Measurements from ENCODE around the gene SIAH2.

The SIAH2 gene

DNA sequence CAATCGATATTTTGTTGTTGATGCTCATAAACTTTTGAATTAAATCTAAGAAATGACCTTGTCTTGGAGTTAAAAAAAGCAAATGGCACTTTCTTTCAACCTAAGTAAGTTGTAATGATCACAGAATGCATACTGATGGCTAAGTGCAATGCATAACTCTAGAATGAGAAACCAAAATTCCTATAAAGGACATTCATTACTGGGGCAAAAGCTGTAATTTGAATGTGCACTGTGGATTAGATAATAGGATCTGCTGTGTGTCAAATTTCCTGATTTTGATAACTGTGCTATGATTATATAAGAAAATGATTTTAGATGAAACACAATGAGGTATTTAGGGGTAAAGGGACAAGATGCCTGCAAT lies 14.3 kb downstream of the SIAH2 start:
- DNase-seq (ENCODE audit: low read depth) = no peak

DNA sequence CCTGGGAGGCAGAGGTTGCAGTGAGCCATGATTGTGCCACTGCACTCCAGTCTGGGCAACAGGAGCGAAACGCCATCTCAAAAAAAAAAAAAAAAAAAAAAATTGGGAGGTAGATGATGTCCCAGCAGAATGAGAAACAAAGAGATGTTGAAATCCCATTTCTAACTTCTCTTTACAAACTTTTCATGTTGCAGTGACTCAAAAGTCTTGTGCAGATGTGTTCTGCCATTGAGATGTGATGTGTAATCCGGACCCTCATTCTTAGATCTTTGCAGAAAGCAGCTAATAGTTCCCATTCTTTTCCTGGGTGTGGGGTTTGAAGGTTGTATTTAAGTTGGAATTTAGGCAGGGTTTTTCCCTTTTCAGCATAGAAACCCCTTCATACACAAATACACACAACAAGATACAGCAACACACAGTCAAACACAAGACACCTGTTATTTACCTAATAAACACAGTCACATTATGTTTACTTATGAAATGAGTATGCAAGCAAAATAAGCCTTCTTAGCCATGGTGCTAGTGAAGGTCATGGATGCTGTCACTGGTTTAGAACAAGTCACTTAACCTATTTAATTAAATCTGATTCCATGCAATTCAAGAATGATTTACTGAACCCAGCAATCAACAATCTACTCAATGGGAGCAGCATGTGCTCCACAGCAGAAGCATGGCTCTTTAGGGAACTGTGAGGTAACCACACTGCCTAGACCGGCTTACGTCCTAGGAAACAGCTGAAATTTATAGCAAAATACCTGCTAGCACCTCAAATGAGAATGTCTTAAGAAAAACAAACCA lies 14.9 kb downstream of the SIAH2 start:
- DNase-seq (ENCODE audit: low read depth) = no peak

DNA sequence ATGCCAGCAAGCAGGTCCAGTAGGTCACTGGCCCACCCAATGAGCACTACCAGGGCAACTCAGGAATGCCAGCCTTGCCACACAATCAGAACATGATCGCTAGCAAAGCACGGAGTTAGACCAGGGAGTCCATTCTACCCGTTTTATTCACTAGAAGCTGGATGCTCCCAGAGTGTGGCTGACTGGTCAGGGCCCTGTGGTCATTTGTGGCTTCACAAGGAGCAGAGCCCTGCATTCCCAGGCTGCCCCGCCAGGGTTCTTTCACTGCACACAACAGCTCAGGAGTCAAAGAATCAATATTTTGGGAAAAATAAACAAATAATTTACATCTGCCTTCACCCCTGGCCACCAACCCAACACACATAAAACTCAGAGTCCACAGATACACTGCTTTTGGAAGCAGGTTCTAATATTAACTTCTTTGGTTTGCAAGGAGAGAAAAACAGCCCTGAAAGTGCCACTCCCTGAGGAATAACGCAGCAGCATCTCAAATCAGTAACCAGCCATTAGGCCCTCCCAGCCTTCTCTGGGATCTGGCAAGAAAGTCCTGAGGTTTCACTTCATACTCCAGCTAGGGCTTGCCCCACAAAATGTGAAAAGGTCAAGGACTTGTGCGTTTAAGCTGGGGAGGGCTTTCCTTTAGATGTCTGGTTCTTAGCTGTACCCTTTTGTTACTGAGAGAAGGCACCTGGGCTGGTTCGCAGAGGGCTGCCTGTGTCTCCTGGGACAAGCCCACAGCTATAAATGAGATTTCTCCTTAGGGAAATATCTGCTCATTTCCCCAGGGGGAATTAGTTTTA lies 16.0 kb downstream of the SIAH2 start:
- no peak for DNase-seq (ENCODE audit: low read depth)

DNA sequence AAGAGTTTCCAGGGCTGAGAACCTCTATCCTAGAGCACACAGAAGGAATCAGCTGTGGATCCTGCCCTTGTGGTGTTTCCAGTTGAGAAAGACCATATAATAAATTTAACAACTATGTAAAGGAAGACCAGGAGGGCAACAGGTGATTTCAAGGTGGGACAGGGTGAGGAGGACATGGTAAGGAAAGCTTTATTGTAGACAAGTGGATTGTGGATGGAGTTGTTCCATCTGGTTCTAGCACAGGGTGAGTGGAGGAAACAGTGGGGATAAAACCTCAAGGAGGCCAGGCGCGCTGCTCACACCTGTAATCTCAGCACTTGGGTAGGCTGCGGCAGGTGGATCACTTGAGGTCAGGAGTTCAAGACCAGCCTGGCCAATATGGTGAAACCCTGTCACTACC lies 17.1 kb downstream of the SIAH2 start:
- no peak for DNase-seq (ENCODE audit: low read depth)

DNA sequence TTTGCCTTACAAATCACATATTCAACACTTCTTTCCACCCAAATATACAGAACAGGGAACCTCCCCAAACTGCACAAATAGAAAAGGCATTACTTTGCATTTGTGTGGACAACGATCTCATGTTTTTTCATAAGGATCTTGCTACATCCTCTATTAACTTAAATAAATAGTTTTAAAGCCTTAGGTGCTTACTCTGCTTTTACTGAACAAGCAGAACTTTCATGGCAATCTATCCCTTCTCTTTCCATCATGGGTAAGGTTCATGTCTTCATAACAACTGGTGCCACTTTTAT lies 18.1 kb downstream of the SIAH2 start:
- DNase-seq (ENCODE audit: low read depth) = no peak

DNA sequence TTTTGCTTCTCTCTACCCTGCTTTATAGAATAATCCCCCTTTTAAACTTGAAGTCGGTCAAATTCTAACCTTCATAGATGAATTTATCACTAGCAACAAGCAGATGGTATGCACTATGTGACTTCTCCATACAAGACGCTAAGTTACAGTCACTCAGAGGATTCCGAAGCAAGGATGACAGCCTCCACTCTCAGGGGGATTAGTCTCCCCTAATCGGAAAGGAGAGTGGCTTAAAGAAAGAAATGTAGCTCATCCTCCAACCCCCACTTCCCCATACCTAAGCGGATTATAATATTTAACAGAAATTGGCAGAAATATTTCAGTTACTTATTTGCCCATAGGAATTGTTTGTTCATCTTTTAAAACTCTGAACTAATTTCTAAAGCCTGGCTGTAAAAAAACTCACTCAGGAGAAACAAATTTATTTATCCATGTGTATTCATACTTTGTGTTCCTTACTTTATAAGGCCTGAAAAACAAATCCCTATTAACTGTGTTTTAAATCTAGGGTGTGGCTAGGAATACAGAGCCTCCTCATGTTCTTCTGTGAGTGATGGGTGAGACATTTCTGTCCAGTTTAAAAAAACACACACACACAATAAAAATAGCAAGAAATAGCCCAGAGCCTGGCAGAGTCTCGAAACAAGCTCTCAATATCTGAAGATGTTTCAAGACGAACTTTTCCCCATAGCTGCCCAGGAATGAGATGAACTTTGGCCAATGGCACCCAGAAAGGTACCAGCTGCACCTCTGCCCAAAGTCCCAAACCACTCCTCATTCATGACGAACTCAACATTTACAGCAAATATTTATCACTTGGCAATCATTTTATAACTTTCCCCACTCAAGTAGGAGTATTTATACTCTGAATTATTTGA lies 18.7 kb downstream of the SIAH2 start:
- DNase-seq (ENCODE audit: low read depth) = no peak

DNA sequence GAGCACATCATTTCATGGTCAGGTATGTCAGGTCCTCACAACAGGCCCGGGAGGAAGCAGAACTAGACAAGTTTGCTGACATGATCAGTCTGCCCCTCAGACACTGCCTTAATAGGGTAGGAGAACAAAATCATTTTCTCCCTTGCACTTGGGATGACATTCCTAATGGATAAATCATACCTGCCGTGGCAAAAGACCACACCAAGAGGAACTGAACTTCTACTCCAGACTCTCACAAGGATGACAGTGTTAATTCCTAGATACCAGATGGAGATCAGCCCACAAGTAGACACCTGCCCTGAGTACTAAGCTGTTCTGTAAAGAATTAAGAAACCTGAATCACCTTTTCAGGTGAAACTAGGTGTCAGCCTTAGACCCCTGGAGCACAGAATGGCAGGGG lies 19.5 kb downstream of the SIAH2 start:
- DNase-seq (ENCODE audit: low read depth) = no peak

DNA sequence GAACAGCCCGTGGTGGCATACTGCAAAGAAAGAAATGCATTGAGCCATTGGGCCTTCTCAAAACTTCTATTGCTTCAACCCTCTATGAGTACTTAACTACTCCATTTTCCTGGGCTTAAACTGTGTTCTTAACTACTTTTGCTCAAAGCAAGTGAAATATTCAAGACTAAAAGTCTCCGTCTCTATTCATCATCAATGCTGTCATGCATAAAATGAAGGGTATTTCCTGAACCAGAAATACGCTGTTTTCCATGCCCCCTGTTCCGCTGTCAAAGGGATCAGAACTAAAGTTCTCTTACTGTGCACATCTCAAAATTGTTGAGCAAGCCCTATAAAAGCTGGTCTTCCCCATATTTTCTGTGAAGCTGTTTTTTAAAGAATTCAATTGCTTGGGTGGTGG lies 20.3 kb downstream of the SIAH2 start:
- no peak for DNase-seq (ENCODE audit: low read depth)

DNA sequence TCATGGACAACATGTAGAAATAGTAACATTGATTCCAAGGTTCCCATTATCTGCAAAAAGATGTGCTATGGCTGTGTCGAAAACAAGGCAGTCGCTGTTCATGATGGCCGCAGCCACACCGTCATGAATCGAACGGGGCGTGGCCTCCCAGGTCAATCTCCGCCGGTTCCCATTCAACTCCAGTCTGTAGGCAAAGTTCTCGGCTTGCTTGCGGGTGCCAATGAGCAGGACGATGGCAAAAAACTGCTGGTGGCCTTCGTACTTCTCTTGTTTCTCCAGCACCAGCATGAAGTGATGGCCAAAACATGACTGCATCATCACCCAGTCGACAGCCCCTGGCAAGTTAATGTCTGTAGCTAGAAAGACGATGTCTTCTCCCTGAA lies 20.8 kb downstream of the SIAH2 start:
- DNase-seq (ENCODE audit: low read depth) = no peak

DNA sequence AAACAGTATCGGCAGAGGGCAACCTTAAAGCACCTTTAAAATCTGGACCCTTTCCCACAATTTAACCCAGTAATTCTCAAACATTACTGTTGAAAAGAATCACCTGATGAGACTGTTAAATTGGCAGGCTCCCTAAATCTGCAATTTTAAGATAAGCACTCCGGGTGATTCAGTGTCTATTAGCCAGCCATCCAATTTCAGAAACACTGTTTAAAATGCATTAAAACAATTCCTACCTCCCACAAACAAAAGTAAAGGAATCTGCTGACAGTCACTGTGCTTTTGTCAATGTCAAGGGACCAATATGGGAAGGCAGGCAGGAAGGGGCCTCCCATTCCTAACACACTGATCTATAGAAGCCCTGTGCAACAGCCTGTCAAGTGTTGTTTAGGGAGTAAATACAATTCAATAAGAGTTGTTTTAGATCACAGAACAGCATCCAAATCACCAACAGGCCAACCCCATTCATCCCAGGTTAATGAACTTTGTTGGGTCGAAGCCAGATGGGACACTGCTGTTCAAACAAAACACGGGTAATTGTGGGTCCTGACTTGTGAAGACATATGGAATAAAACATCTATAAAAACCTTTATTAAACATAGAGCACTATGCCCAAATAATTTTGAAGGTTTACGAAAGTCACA lies 21.4 kb downstream of the SIAH2 start:
- DNase-seq (ENCODE audit: low read depth) = no peak

DNA sequence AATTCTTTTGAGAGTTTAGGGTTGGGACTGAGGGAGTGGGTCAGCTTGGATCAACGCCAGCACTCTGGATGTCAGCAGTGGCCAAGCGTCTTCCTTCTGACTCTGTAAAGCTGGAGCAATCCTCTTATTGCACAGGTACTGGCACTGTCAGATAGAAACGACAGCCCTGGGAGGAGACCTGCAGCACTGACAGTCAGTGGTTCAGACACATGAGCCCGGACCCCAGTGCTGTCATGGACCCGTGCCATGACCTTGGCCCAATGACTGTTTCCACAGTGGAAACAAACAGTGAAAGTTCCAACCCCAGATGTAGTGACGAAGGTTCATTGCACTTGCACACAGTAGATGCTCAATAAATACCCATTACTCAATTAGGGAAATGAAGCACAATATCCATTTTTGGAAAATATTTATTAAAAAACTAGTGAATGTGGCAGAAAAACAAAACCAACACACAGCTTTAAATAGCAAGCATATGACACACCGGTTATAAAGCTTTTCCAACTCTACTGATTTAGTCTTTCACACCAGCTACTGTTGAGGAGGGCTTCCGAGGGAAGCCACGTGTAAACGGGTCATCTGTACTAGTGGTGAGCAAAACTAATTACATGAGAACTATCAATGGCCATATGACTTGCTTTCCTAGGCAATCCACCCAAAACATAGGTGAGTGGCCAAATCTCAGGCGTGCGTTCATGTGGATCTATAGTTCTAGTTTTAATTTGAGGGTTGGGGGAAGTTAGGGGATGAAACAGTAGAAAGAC lies 22.1 kb downstream of the SIAH2 start:
- DNase-seq (ENCODE audit: low read depth) = no peak

DNA sequence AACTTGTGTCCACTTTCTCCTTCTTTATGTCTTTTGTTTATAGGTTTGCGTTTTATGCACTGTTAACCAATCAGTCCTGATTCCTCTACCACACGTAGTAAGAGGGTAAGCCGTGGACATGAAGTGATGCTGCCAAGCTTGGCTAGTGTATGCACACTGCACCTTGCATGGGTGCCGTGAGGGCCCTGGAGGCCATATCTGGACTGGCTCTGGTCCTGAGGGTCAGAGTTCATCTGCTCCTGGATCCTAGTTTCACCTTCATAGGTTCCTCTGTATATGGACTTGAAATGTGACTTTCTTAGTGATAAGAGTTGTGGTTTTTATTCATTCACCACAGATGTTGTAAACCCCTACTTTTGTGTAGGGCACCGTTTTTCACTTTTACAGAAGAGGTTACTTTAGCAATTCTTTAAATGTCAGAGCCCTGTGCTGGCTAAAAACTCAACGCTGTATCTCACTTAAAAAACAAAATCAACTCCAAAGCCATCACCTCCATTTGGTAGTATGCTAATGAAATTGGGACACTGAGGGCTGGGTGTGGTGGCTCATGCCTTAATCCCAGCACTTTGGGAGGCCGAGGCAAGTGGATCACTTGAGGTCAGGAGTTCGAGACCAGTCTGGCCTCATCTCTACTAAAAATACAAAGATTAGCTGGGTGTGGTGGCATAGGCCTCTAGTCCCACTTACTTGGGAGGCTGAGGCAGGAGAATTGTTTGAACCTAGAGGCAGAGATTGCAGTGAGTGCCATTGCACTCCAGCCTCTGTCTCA lies 22.9 kb downstream of the SIAH2 start:
- DNase-seq (ENCODE audit: low read depth) = no peak

DNA sequence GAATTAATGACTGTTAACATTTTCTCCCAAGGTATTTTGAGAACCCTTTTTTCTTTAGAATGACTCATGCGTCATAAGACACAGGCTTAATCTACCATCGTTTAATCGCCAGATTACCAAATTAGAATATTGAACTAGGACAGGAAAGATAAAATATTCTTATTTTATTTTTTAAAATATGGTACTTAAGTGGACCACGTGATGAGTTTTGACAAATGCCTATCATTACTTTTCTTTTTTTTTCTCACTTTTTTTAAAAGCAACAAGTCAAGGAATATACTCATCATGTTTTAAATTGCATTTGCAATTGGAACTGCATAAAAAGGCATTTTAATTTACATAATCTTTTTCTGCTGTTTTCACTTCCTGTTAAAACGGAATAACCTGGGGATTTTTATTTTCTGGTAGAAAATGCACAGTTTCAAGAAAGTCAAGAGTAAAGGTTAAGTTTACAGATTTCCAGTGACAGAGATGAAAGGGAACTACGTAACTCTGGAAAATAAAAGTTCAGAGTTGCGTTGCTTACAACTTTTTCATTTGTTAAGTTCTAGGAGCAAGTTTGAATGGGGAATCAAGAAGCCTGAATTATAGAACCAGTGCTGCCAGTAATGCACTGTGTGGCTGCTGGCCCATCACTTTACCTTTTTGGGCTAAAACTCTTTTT lies 23.6 kb downstream of the SIAH2 start:
- no peak for DNase-seq (ENCODE audit: low read depth)

DNA sequence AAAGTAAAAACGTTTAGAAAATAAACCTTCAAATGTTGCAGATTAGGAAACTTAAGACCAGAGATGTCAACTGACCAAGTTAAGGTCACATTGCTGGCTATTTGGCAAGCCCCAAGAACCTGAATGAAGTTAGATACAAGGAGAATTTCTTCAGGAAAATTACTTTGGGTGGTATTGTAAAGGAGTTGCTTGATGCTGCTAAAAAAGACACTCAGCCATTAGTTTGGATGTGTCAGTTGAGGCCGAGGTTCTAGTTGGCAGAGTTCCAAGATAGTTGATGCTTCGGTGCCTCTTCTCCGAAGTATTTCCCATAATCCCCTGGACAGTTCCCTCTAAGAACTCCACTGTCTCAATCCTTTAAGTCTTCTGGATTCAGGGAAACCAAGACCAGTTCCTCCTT lies 24.3 kb downstream of the SIAH2 start:
- DNase-seq (ENCODE audit: low read depth) = no peak

DNA sequence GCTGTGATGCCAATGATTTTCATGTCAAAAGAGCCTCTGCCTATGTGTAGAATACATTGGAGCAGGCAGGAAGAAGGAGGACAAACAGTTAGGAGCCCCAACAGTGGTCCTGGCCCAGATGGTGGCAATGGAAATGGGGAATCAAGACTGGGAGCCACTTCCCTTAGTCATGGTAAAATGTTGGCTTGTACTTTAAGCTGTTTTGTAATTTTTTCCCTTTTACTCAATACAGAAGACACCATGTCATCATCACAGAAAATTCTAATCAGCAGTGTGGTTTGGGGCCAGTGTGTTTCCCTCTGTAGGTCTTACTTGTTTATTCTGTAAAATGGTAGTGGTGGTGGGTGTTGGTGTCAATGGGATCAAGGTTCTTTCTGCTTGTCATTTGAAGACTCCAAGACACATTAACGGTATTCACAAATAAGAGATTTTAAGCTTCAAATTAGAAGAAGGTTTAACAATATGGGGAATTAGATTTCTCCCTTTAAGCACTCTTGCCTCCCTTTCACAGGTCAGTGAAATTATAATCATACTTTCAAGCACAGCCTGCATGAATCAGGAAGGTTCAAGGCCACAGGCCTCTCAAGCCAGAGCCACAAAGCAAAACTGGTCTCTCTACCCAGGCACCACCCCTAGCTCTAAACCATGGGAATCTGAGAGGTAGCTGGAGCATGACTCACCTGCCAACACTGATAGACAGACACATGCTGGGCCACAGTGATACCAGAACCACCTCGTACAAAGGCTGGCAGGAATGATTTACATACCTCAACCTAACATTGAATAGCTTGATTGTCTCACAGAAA lies 24.9 kb downstream of the SIAH2 start:
- DNase-seq (ENCODE audit: low read depth) = no peak

DNA sequence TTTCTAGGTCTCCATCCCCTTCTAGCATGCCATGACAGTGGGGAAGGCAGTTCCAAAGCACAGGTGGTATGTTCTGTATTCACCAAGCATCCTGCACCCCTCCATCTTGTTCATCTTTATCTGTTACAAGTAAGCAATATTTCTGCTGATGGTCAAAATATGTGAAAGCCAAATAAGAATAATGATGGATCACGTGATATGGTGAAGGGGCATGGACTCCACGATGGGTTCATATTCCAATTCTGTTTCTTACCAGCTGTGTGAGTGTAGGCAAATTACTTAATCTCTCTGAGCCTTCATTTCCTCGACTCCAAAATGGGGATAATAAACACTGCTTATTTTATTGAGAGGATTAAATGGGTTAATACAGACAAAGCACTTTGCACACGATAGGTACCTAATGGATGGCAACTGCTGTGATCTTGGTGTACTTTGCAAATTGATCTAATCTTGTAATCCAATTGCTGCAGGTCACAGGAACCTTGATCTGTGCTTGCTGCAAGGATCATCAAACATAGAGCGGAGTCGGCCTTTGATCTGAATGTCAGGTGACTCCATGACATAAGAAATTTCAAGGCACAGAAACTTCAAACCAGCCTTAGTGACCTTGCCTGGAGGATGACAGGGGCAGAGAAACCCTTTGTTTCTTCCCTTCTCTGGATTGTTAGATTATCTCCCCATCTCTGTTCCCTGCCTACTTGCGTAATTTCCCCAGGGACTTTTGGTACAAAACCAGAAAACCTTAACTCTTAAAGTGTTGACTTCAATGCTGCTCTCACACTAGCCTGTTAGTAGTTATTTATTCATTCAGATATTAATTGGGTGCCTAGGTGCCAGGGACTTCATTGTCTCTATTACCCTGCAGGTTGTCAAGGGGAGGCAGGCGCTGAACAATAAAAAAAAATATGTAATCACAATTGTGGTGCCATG lies 25.8 kb downstream of the SIAH2 start:
- DNase-seq (ENCODE audit: low read depth) = no peak

DNA sequence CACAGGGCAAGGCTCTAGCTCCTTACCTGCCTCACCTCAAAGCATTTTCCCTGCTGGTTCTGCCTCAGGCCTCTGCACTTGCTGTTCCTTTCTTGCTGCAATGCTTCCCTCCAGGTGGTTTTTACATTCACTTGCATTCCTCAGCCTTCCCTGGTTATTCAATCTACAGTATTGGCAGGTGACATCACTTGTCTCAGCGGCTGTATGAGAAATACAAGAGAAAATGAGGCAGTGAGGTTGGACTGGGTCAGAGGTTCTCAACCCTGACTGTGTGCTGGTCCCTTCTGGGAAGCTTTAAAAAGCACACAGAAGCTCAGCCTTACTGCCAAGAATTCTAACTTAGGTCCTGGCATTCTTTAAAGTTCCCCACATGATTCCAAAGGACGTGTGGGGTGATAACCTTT lies 26.7 kb downstream of the SIAH2 start:
- no peak for DNase-seq (ENCODE audit: low read depth)

DNA sequence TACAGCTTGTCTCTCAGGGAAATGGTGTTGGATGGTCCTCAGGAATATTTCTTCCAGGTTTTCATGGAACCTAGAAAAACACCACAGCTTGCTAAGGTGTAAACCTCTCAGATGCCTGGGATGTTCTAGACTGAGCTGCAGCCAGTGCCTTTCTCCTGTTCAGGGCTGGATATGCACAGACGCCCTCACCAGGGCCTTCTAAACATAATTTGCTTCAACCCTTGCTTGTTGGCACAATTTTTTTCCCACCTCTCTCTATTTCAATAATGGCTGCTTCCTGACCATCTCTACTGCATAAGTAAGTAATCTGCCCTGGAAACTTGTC lies 28.2 kb downstream of the SIAH2 start:
- DNase-seq (ENCODE audit: low read depth) = no peak
